GM19468 (cell line): ENCODE data around the gene GJB4.
"Not testable (repeated sequence)": the region's sequence is repeated elsewhere in the genome, so short reads cannot be mapped to it uniquely, and the experiment has no call there.

Experiments
- ATAC-seq: cut with Tn5 transposase; IDR thresholded peaks from one replicate; pipeline ENCODE4 v1.9.1; 2021; ENCODE audit warnings: mild to moderate bottlenecking, moderate library complexity, moderate number of reproducible peaks; ENCODE audit not compliant: unreplicated experiment; ENCODE audit errors: extremely low read depth

The GJB4 gene

DNA sequence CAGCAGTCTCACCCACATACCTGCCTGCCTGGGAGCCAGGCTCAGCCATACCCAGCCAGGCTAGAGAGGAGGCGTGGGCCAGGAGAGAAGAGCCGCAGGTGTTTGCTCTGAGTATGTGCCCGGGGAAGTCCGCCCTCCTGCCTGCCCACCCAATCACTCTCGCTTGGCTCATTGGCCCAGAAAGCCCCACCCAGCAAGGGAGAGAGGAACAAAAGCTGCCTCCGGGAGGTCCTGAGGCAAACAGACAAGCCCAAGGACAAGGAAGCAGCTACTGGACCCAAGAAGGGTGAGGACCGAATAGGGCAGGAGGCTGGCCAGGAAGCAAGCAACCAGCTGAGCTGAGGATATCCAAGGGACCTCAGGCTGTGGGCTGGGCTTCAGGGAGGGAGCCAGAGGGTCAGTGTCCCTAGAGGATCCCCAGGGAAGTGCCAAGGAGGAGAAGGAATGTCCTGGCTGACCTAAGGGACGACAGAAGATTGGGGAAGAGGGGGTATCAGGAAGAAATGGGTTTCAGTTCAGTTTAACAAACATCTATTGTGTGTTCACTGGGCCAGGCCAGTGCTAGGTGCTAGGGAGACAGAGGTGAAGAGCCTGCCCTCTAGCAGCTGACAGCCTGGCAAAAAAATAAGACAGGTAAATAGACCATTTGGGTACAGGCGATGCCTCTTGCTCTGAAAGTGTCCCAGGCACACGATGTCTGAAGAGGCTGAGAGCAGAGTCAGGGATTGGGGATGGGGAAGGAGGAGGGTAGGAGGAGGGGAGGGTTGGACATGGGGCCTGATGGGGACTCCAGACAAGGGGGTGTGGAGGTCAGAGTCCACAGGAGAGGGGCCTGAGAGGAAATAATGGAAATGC is at the start of gene GJB4:
Gene GJB4, plus strand, starts transcription at position 238 of the 855 bp plus-strand sequence. CDS start 1,515 bp downstream, outside the sequence.
- no peak for ATAC-seq

DNA sequence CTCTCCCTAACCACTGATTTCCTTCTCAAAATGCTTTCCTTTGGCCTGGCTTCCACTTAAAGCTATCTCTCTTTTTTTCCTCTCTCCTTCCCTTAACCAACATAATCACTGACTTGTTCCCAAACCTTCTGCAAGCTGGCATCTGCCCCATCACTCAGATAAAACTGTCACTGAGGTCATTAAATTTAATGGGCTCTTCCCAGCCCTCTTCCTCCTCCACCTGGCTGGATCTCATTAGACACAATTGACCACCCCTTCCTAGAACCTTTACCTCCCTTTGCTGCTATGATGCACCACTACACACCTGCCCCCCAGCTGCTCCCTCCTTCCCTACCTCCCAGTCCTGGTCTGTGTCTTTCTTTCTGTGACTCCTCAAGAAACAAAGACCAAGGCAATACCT is 48.7 kb upstream of the GJB4 start:
- no peak for ATAC-seq

- no peak for ATAC-seq
Measured at GRCh38 chr1:34711485-34711884, 48.1 kb upstream of the GJB4 start.

DNA sequence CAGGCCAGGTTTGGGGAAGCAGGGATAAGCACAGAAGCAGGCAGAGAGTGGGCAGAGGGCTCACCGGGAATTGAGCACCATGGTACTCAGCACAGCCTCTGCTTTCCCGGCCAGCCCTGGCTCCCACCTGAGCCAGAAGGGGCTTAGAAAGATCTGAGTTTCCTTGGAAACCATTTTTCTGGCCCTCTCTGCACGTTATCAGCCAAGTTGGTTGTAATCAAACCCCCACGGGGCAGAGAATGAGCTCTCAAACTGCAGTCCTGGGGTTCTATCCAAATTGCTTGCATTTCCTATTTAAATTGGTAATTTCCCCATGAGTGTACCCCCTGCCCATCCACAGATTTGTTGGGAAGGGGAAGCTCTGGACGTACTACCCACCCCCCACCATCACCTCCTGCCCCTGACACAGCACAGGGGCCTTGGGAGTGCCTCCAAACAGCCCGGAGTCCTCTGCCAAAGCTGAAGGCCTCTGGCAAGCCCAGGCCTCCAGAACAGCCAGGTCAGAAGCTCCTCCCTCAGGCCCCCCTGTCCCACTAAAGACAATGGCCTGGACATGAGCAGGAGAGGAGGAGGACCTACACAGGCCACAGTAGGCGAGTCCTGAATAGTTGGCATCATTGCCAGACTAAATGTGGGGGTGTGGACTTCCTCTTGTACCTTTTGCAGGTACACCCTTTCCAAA is 47.4 kb upstream of the GJB4 start:
- ATAC-seq = no peak

DNA sequence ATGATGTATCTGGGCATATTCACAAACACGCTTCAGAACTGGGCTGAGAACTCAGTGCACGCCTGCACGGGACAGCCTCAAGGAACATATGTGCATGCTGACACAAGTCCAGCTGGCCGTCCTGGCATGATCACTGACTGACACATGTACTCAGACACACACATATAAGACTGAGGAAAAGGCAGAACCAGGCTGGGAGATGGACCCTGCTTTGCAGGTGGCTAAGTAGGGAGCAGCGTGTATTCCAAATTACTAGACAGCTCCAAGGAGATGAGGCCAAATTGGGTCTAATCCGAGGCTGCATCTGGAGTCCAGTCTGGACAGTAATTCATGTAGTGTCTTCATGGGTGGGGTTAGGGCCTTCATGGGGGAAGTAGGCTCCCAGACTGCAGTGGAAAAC is 46.1 kb upstream of the GJB4 start:
- no peak for ATAC-seq

GRCh38 chr1:34714386-34714785 is 45.2 kb upstream of the GJB4 start:
- no peak for ATAC-seq

DNA sequence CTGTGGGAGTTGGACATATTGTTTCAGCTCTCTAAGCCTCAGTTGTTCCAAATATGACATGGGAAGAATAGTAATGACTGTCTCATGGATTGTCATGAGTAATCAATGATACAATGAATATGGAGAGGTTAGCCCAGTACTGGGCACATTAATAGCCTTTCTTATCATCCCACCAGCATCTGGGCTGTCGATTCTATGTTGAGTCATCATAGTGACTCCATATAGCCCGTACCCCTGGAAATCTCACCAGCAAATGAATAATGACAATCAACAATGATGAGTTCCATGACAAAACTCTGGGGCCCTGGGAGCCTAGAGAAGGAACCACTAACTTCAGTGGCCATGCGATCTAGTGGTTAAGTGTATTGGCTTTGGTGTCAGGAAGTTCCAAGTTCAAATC is 44.4 kb upstream of the GJB4 start:
- no peak for ATAC-seq

DNA sequence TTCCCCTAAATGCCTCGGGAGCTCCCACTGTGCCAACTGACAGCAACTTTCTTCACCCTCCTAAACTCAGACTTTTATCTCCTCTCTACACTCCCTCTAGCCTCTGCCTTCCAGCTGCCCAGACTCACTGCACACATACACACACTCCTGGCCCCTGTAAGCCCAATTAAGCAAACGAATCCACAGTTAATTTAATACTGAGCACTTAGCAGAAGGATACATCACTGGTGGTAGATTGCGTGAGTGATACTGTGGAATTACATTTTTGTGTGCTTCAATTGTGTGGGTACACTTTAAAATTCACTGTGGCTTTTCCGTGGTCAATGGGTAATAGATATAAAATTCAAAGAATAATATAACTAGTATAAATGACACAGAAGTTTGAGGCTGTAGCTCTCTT is 38.3 kb upstream of the GJB4 start:
- no peak for ATAC-seq

- ATAC-seq = no peak
Measured at GRCh38 chr1:34721646-34722355, 37.7 kb upstream of the GJB4 start.

DNA sequence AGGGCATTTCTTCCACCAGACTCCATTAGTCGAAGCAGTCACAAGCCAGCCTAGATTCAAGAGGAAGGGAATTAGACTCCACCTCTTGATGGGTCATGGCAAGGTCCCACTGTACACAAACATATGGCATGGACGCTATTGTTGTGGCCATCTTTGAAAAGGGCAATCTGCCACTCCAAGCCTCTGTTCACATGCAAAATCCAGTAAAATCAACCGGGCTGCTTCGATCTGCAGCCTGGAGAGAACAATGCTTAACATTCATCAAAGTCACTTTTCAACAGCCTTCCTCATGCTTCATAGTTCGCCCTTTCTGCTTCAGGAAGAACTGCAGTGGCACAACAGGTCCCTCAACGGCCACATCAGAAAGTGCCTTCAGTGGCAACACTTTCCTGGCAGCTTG is 32.7 kb upstream of the GJB4 start:
- no peak for ATAC-seq

DNA sequence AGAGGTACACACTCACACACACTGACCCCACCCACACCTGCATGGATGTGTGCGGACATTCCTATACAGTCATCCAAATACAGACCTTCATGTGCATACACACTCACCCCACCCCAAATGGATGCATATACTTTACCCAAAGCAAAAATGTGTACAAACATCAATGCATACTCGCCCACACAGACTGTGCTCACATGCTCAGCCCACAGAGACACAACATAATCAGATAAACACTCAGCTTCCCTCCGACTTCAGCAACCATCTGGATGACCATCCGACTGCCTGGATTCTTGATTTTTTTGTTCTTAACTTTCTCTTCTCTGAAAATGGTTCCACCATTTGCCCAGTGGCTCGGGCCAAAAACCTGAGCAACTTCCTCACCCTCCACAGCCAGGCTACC is 29.1 kb upstream of the GJB4 start:
- no peak for ATAC-seq

DNA sequence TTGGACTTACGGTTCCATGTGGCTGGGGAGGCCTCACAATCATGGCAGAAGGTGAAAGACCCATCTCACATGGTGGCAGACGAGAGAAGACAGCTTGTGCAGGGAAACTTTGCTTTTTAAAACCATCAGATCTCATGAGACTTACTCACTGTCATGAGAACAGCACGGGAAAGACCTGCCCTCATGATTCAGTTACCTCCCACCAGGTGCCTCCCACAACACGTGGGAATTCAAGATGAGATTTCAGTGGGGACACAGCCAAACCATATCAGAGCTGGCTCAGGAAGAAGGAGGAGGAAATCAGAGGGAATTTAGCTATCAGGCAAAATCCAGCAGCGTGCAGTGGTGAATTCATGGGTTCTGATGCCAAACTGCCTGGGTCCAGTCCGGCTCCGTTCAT is 26.7 kb upstream of the GJB4 start:
- not testable (repeated sequence) for ATAC-seq

GRCh38 chr1:34736692-34737091 is 22.8 kb upstream of the GJB4 start:
- no peak for ATAC-seq

- not testable (repeated sequence) for ATAC-seq
Measured at GRCh38 chr1:34737236-34737635, 22.3 kb upstream of the GJB4 start.

- ATAC-seq = no peak
Measured at GRCh38 chr1:34739613-34740012, 19.9 kb upstream of the GJB4 start.

GRCh38 chr1:34740161-34740868 is 19.2 kb upstream of the GJB4 start:
- no peak for ATAC-seq

GRCh38 chr1:34742667-34743270 is 16.8 kb upstream of the GJB4 start:
- ATAC-seq = peak; percentile 48

DNA sequence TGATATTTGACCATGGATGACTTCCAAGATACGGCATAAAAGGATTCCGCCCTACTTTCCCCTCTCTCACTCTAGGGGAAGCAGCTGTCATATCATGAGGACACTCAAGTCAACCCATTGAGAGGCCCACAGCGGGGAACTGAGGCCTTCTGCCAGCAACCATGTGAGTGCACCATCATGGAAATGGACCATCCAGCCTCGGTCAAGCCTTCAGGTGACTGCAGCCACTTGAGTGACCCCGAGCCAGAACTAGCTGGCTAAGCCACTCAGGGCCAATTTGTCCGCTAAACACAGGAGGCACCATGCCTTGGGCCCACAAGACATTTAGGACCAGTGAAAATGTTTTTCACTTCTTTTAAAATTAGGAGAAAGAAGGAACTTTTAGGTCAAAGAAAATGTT is 15.8 kb upstream of the GJB4 start:
- no peak for ATAC-seq

GRCh38 chr1:34744851-34745250 is 14.7 kb upstream of the GJB4 start:
- ATAC-seq = no peak

- ATAC-seq = no peak
Measured at GRCh38 chr1:34745666-34746065, 13.9 kb upstream of the GJB4 start.
